ENCODE measurements around the gene PUM1.

GRCh38 chr1:31064718-31065309 is 703 bp downstream of the PUM1 start:
- TF ChIP-seq CTCF (conservative IDR thresholded peaks at IDR 0.05 in 1 of 2, IDR thresholded peaks at IDR 0.05 in 1 of 2; ENCODE audit: extremely low read depth in 1 of 2, insufficient read depth in 1 of 2, low read depth in 1 of 2, low read length in 2 of 2) (no peak), EZH2 (IDR thresholded peaks at IDR 0.05; ENCODE audit: borderline replicate concordance, low read length) (no peak)
